Mammary epithelial cell (primary cell): ENCODE results near the gene TNFSF12.

Experiments used
- CTCF ChIP-seq, 2 donors: IDR thresholded peaks in 1 of 2; conservative IDR thresholded peaks in 1 of 2; 2 replicates each; pipeline ENCODE4 v1.5.1; 2011 to 2012; ENCODE audit warnings: inconsistent platforms in 2 of 2, low read length in 2 of 2, mild to moderate bottlenecking in 2 of 2, control low read depth in 1 of 2, low read depth in 1 of 2; ENCODE audit not compliant: insufficient read depth in 1 of 2; ENCODE audit errors: extremely low read depth in 1 of 2
- EZH2 ChIP-seq: IDR thresholded peaks from 2 replicates; pipeline ENCODE4 v1.6.1; 2012; ENCODE audit warnings: low read length, inconsistent platforms, borderline replicate concordance

GRCh38 chr17:7561028-7561575 lies 12.2 kb downstream of the TNFSF12 start:
- TF ChIP-seq CTCF (conservative IDR thresholded peaks at IDR 0.05 in 1 of 2, IDR thresholded peaks at IDR 0.05 in 1 of 2; ENCODE audit: extremely low read depth in 1 of 2, insufficient read depth in 1 of 2, low read depth in 1 of 2, low read length in 2 of 2) = peak; percentile 64 to 82
- TF ChIP-seq EZH2 = no peak
